Measurements from ENCODE around the gene DENND4A.
A peak's percentile ranks its signal among the peaks of the same experiment; 100 is the strongest.

DENND4A gene

GRCh38 chr15:65766422-65767263 is 25.4 kb downstream of the DENND4A start:
- H3K4me3 ChIP-seq (ENCODE audit: low read depth, low read length), result no peak overlapping the region
- DNase-seq (ENCODE audit: low read depth), result no peak
- TF ChIP-seq CTCF (IDR thresholded peaks at IDR 0.05; ENCODE audit: insufficient read depth, low read depth, low read length, missing control alignments), result no peak

GRCh38 chr15:65765106-65765505 is 27.0 kb downstream of the DENND4A start:
- no peak overlapping the region for H3K4me3 ChIP-seq (ENCODE audit: low read depth, low read length)
- no peak for TF ChIP-seq CTCF (IDR thresholded peaks at IDR 0.05; ENCODE audit: insufficient read depth, low read depth, low read length, missing control alignments)

GRCh38 chr15:65762914-65763787 is 28.9 kb downstream of the DENND4A start:
- TF ChIP-seq CTCF (IDR thresholded peaks at IDR 0.05; ENCODE audit: insufficient read depth, low read depth, low read length, missing control alignments), result no peak
- DNase-seq (ENCODE audit: low read depth), result peak; percentile 20
- no peak overlapping the region for H3K4me3 ChIP-seq (ENCODE audit: low read depth, low read length)

More at GRCh38 chr15:65765106-65765505, 27.0 kb downstream of the DENND4A start:
- no peak for DNase-seq (ENCODE audit: low read depth)

GRCh38 chr15:65762399-65762798 is 29.7 kb downstream of the DENND4A start:
- DNase-seq (ENCODE audit: low read depth), result no peak
- TF ChIP-seq CTCF (IDR thresholded peaks at IDR 0.05; ENCODE audit: insufficient read depth, low read depth, low read length, missing control alignments), result no peak
- peak overlapping the region; percentile 39 for H3K4me3 ChIP-seq (ENCODE audit: low read depth, low read length)

GRCh38 chr15:65761210-65761926 is 30.7 kb downstream of the DENND4A start:
- peak overlapping the region; percentile 39 for H3K4me3 ChIP-seq (ENCODE audit: low read depth, low read length)
- no peak for TF ChIP-seq CTCF (IDR thresholded peaks at IDR 0.05; ENCODE audit: insufficient read depth, low read depth, low read length, missing control alignments)
- peak; percentile 73 for DNase-seq (ENCODE audit: low read depth)

GRCh38 chr15:65759441-65759840 is 32.7 kb downstream of the DENND4A start:
- no peak for DNase-seq (ENCODE audit: low read depth)
- TF ChIP-seq CTCF (IDR thresholded peaks at IDR 0.05; ENCODE audit: insufficient read depth, low read depth, low read length, missing control alignments), result no peak
- H3K4me3 ChIP-seq (ENCODE audit: low read depth, low read length), result no peak overlapping the region
